DMS53 treated with DMSO at 0.1 percent for 48 hours (cell line): ENCODE data around the gene ASAP2.

Experiments used
- DNase-seq: peaks from one replicate; lab custom pipeline; 2025; ENCODE audit not compliant: unreplicated experiment; lab: John Stamatoyannopoulos, UW

ASAP2 gene

GRCh38 chr2:9179572-9180201, 26.9 kb upstream of the ASAP2 start:
- DNase-seq: no peak

- DNase-seq: no peak
These were observed 22.3 kb upstream of the ASAP2 start for GRCh38 chr2:9184361-9184760.

GRCh38 chr2:9187620-9188214, 18.9 kb upstream of the ASAP2 start:
- DNase-seq: no peak

GRCh38 chr2:9188823-9189222, 17.8 kb upstream of the ASAP2 start:
- no peak for DNase-seq

GRCh38 chr2:9189901-9190300, 16.7 kb upstream of the ASAP2 start:
- no peak for DNase-seq

- no peak for DNase-seq
These were observed 15.6 kb upstream of the ASAP2 start for GRCh38 chr2:9191041-9191481.

- no peak for DNase-seq
These were observed 13.9 kb upstream of the ASAP2 start for GRCh38 chr2:9192712-9193111.

GRCh38 chr2:9194352-9194751, 12.3 kb upstream of the ASAP2 start:
- no peak for DNase-seq

- no peak for DNase-seq
These were observed 10.0 kb upstream of the ASAP2 start for GRCh38 chr2:9196637-9197036.

- DNase-seq: no peak
These were observed 8.7 kb upstream of the ASAP2 start for GRCh38 chr2:9197916-9198315.

GRCh38 chr2:9199716-9200632, 6.6 kb upstream of the ASAP2 start:
- no peak for DNase-seq

- no peak for DNase-seq
These were observed 6.0 kb upstream of the ASAP2 start for GRCh38 chr2:9200633-9201015.

- no peak for DNase-seq
These were observed 5.3 kb upstream of the ASAP2 start for GRCh38 chr2:9201185-9201891.

GRCh38 chr2:9203006-9203405, 3.6 kb upstream of the ASAP2 start:
- DNase-seq: no peak

- no peak for DNase-seq
These were observed 2.7 kb upstream of the ASAP2 start for GRCh38 chr2:9203876-9204275.

- DNase-seq: no peak
These were observed 1.7 kb upstream of the ASAP2 start for GRCh38 chr2:9204939-9205338.

- DNase-seq: no peak
These were observed 1.1 kb upstream of the ASAP2 start for GRCh38 chr2:9205486-9205885.

- DNase-seq: no peak
These were observed 504 bp downstream of the ASAP2 start for GRCh38 chr2:9206991-9207640.

GRCh38 chr2:9207641-9208311, 1.2 kb downstream of the ASAP2 start:
- peak; percentile 36 for DNase-seq

- DNase-seq: no peak
These were observed 2.3 kb downstream of the ASAP2 start for GRCh38 chr2:9208875-9209274.
